Measurements from ENCODE around the gene PHF13. TPM values are rescaled to one million over a fixed set of nuclear protein-coding genes. Genes with fewer than 3 reads are reported as not detected.

The PHF13 gene
- total RNA-seq, 4 donors from 2014 or later: 6.7 to 12.1 (median 8.7) TPM

DNA sequence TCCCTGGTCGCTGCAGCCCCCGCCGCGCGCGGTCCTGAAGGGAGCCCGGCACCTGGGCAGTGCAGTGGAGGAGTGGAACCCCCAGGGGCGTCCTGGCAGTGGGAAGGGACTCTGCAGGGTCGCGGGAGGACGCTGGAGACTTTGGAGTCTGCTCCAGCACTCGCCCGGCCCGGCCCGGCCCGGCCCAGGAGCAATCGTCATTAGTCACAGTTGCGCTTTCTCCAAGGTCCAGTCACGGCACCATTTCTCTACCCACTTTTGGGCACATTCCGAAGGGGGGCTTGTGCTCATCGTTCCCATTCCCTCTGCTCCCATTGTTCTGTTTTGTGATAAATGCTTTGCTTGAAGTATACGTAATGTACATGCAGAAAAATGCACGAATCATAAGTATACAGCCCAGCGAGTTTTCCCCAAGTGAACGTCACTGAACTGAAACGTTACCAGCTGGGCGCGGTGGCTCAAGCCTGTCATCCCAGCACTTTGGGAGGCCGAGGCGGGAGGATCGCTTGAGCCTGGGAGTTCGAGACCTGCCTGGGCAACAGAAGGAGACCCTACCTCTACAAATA lies 12.1 kb downstream of the PHF13 start:
- DNase-seq: no peak
- H3K36me3 ChIP-seq: peaks cover 10 to 76% (median 23%) of the 10 kb centered on the region in 3 donors
- no peaks in the 10 kb centered on the region for H3K9me3 ChIP-seq
- peak overlapping the region; percentile 85 to 95 (median 91) for H3K27ac ChIP-seq
- H3K4me3 ChIP-seq: peak overlapping the region; percentile 66 to 95 (median 74)
- peaks cover 11 to 36% (median 13%) of the 10 kb centered on the region in 3 donors for H3K4me1 ChIP-seq
- no peak for TF ChIP-seq CTCF (IDR thresholded peaks at IDR 0.05)
- no peak for TF ChIP-seq POLR2A (IDR thresholded peaks at IDR 0.05)
- intact Hi-C loops (cut with DNase I): loop anchor here (10.0 kb wide), 1 partner anchor 71 kb away; the partner anchor contains the start of genes NOL9 and TAS1R1
- no peaks in the 10 kb centered on the region for H3K27me3 ChIP-seq
- 0 to 2% methylated on average over 18 of the region's 32 CpGs for WGBS, 2 donors

DNA sequence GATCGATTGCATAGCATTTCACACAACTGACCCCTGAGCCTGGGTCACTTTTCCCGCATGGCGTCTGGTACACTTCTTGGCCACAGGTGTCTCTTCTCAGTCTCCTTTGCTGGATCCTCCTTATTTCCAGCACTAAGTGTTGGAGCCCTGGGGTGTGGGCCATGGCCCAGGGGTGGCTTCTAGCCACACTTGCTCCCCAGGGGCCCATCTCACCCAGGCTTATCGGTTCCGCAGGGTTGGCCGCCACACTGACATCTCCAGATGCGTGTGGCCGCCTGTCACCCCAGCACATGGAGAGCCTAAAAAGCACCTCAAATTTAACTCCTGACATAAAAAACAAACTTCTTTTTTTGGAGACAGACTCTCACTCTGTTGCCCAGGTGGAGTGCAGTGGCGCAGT lies 13.5 kb downstream of the PHF13 start:
- no peak for TF ChIP-seq POLR2A (IDR thresholded peaks at IDR 0.05)
- no peak for TF ChIP-seq CTCF (IDR thresholded peaks at IDR 0.05)
- no peak overlapping the region for H3K27ac ChIP-seq
- H3K9me3 ChIP-seq: no peaks in the 10 kb centered on the region
- intact Hi-C loops (cut with DNase I): loop anchor here (10.0 kb wide), 1 partner anchor 72 kb away; the partner anchor contains the start of genes NOL9 and TAS1R1
- peaks cover 11 to 36% (median 13%) of the 10 kb centered on the region in 3 donors for H3K4me1 ChIP-seq
- no peak overlapping the region for H3K4me3 ChIP-seq
- H3K36me3 ChIP-seq: peaks cover 10 to 76% (median 16%) of the 10 kb centered on the region in 3 donors
- DNase-seq: no peak
- no peaks in the 10 kb centered on the region for H3K27me3 ChIP-seq
- 91 to 95% methylated on average over 5 to 9 of the region's 9 CpGs for WGBS, 2 donors

GRCh38 chr1:6627841-6628545 lies 14.5 kb downstream of the PHF13 start:
- intact Hi-C loops (cut with DNase I): loop anchor here (10.0 kb wide), 1 partner anchor 73 kb away; the partner anchor contains the start of genes NOL9 and TAS1R1
- DNase-seq: no peak
- no peaks in the 10 kb centered on the region for H3K9me3 ChIP-seq
- H3K27ac ChIP-seq: no peak overlapping the region
- TF ChIP-seq POLR2A (IDR thresholded peaks at IDR 0.05) (no peak), CTCF (IDR thresholded peaks at IDR 0.05) (no peak)
- H3K27me3 ChIP-seq: no peaks in the 10 kb centered on the region
- H3K36me3 ChIP-seq: peaks cover 10 to 76% (median 15%) of the 10 kb centered on the region in 3 donors
- WGBS, 2 donors: 89 to 92% methylated on average over 15 to 19 of the region's 21 CpGs
- H3K4me1 ChIP-seq: peaks cover 11 to 36% (median 13%) of the 10 kb centered on the region in 3 donors
- no peak overlapping the region for H3K4me3 ChIP-seq

- peaks cover 15 to 76% (median 22%) of the 10 kb centered on the region in 3 donors for H3K36me3 ChIP-seq
- no peak overlapping the region for H3K4me3 ChIP-seq
- H3K4me1 ChIP-seq: peaks cover 11 to 36% (median 13%) of the 10 kb centered on the region in 3 donors
- H3K27ac ChIP-seq: no peak overlapping the region
- no peak for TF ChIP-seq POLR2A (IDR thresholded peaks at IDR 0.05)
- no peak for TF ChIP-seq CTCF (IDR thresholded peaks at IDR 0.05)
- no peaks in the 10 kb centered on the region for H3K27me3 ChIP-seq
- 91 to 93% methylated on average over 7 to 12 of the region's 12 CpGs for WGBS, 2 donors
- DNase-seq: no peak
- H3K9me3 ChIP-seq: no peaks in the 10 kb centered on the region
- intact Hi-C loops (cut with DNase I): loop anchor here (10.0 kb wide), 1 partner anchor 74 kb away; the partner anchor contains the start of genes NOL9 and TAS1R1
Observed at GRCh38 chr1:6628971-6629479, 15.5 kb downstream of the PHF13 start.

GRCh38 chr1:6630027-6630426 lies 16.5 kb downstream of the PHF13 start:
- no peak for DNase-seq
- Histone ChIP-seq H3K9me3 (no peaks in the 10 kb centered on the region), H3K36me3 (peaks cover 15 to 86% (median 22%) of the 10 kb centered on the region in 3 donors), H3K27me3 (no peaks in the 10 kb centered on the region), H3K27ac (no peak overlapping the region), H3K4me1 (peaks cover 10 to 34% (median 11%) of the 10 kb centered on the region in 3 donors), H3K4me3 (no peak overlapping the region)
- intact Hi-C loops (cut with DNase I): no loop called here
- TF ChIP-seq CTCF (IDR thresholded peaks at IDR 0.05) (no peak), POLR2A (IDR thresholded peaks at IDR 0.05) (no peak)
- 83 to 95% methylated on average over 4 to 6 of the region's 8 CpGs for WGBS, 2 donors
